Loucy (cell line): ENCODE data around the gene RBAK.

Experiments used
- CTCF ChIP-seq: fragments of 200-600 bp; sonication (generic); conservative IDR thresholded peaks from 2 replicates; pipeline ENCODE4 v1.5.1; 2014; ENCODE audit warnings: mild to moderate bottlenecking, antibody characterized with exemption, low read length
- EZH2phosphoT487 ChIP-seq: fragments of 200-600 bp; IDR thresholded peaks from 2 replicates; pipeline ENCODE4 v1.6.1; 2018; ENCODE audit warnings: antibody characterized with exemption, mild to moderate bottlenecking, moderate library complexity, borderline replicate concordance

- TF ChIP-seq CTCF, result no peak
- no peak for TF ChIP-seq EZH2phosphoT487
Observed at GRCh38 chr7:5012985-5013384, 32.7 kb upstream of the RBAK start.
